Glutamatergic neuron (in vitro differentiated cells): ENCODE data around the gene ADCYAP1R1. TPM values are rescaled to one million over a fixed set of nuclear protein-coding genes. Genes with fewer than 3 reads are reported as not detected.
A peak's percentile ranks its signal among the peaks of the same experiment; 100 is the strongest.

Experiments used
- DNase-seq: peaks from one replicate; pipeline ENCODE4 v3.0.0; 2022
- H3K27ac Mint-ChIP-seq: one replicate; pipeline ENCODE4 v1.8.0; 2020; ENCODE audit warnings: mild to moderate bottlenecking, mixed read lengths, inconsistent platforms; ENCODE audit not compliant: unreplicated experiment
- H3K27me3 Mint-ChIP-seq: one replicate; pipeline ENCODE4 v1.8.0; 2020; ENCODE audit warnings: mild to moderate bottlenecking, moderate library complexity, mixed read lengths, inconsistent platforms; ENCODE audit not compliant: unreplicated experiment
- H3K36me3 Mint-ChIP-seq: one replicate; pipeline ENCODE4 v1.8.0; 2020; ENCODE audit warnings: mild to moderate bottlenecking, mixed read lengths, inconsistent platforms; ENCODE audit not compliant: unreplicated experiment
- H3K4me1 Mint-ChIP-seq: one replicate; pipeline ENCODE4 v1.8.0; 2020; ENCODE audit warnings: mild to moderate bottlenecking, low read depth, mixed read lengths, inconsistent platforms; ENCODE audit not compliant: unreplicated experiment
- H3K4me3 Mint-ChIP-seq: one replicate; pipeline ENCODE4 v1.8.0; 2020; ENCODE audit warnings: mild to moderate bottlenecking, mixed read lengths, inconsistent platforms; ENCODE audit not compliant: unreplicated experiment
- H3K9me3 Mint-ChIP-seq: one replicate; pipeline ENCODE4 v1.8.0; 2020; ENCODE audit warnings: mild to moderate bottlenecking, moderate library complexity, mixed read lengths, inconsistent platforms; ENCODE audit not compliant: unreplicated experiment
- CTCF ChIP-seq: fragments of 200-600 bp; sonication (generic); IDR thresholded peaks from one replicate; pipeline ENCODE4 v1.5.0; 2021; ENCODE audit not compliant: partially characterized antibody, unreplicated experiment
- total RNA-seq: library from RNA; stranded (reverse); fragmentation: NEBNext Ultra II Directional; extraction: Animal tissue kit (Norgen Biotek cat#: 25700); gene quantifications from one replicate; pipeline ENCODE4 v1.2.1, GENCODE V29; 2021; ENCODE audit not compliant: unreplicated experiment

The ADCYAP1R1 gene
- total RNA-seq, 1 donor from 2014 or later = 0.71 TPM

GRCh38 chr7:31033674-31034300 is 18.3 kb upstream of the ADCYAP1R1 start:
- no peak overlapping the region for H3K27ac Mint-ChIP-seq
- peaks cover 12% of the 10 kb centered on the region for H3K27me3 Mint-ChIP-seq
- TF ChIP-seq CTCF = no peak

GRCh38 chr7:31036924-31037323 is 15.2 kb upstream of the ADCYAP1R1 start:
- Mint-ChIP-seq H3K4me3 (no peak overlapping the region), H3K36me3 (peaks cover 10% of the 10 kb centered on the region), H3K27me3 (peaks cover 11% of the 10 kb centered on the region), H3K4me1 (peaks cover 5% of the 10 kb centered on the region), H3K9me3 (peaks cover 5% of the 10 kb centered on the region), H3K27ac (no peak overlapping the region)
- DNase-seq = no peak
- TF ChIP-seq CTCF = no peak

More at GRCh38 chr7:31033674-31034300, 18.3 kb upstream of the ADCYAP1R1 start:
- Mint-ChIP-seq H3K4me3 (no peak overlapping the region), H3K9me3 (peaks cover 4% of the 10 kb centered on the region), H3K4me1 (peaks cover 13% of the 10 kb centered on the region), H3K36me3 (peaks cover 12% of the 10 kb centered on the region)
- no peak for DNase-seq

GRCh38 chr7:31043051-31043471 is 9.0 kb upstream of the ADCYAP1R1 start:
- Mint-ChIP-seq H3K27me3 (peaks cover 2% of the 10 kb centered on the region), H3K4me1 (peaks cover 4% of the 10 kb centered on the region), H3K27ac (peak overlapping the region; percentile 6), H3K4me3 (no peak overlapping the region), H3K36me3 (no peaks in the 10 kb centered on the region), H3K9me3 (peaks cover 6% of the 10 kb centered on the region)
- DNase-seq = no peak
- no peak for TF ChIP-seq CTCF

GRCh38 chr7:31044529-31044928 is 7.6 kb upstream of the ADCYAP1R1 start:
- DNase-seq = no peak
- no peaks in the 10 kb centered on the region for H3K36me3 Mint-ChIP-seq
- no peak for TF ChIP-seq CTCF
- H3K27ac Mint-ChIP-seq = no peak overlapping the region
- peaks cover 6% of the 10 kb centered on the region for H3K9me3 Mint-ChIP-seq
- H3K4me3 Mint-ChIP-seq = no peak overlapping the region
- peaks cover 3% of the 10 kb centered on the region for H3K27me3 Mint-ChIP-seq
- H3K4me1 Mint-ChIP-seq = peaks cover 4% of the 10 kb centered on the region

- H3K9me3 Mint-ChIP-seq = peaks cover 8% of the 10 kb centered on the region
- no peak overlapping the region for H3K27ac Mint-ChIP-seq
- H3K4me1 Mint-ChIP-seq = peaks cover 7% of the 10 kb centered on the region
- peaks cover 8% of the 10 kb centered on the region for H3K27me3 Mint-ChIP-seq
- no peak for DNase-seq
- no peaks in the 10 kb centered on the region for H3K36me3 Mint-ChIP-seq
- no peak for TF ChIP-seq CTCF
- H3K4me3 Mint-ChIP-seq = no peak overlapping the region
Measured at GRCh38 chr7:31046723-31047122, 5.4 kb upstream of the ADCYAP1R1 start.
